ENCODE results near the gene C1orf94.

The C1orf94 gene

GRCh38 chr1:34186741-34187494 lies 10.2 kb downstream of the C1orf94 start:
- no peak for DNase-seq (ENCODE audit: low read depth)
- H3K4me3 ChIP-seq (ENCODE audit: low read length): no peak overlapping the region
- TF ChIP-seq, protein P1, sequence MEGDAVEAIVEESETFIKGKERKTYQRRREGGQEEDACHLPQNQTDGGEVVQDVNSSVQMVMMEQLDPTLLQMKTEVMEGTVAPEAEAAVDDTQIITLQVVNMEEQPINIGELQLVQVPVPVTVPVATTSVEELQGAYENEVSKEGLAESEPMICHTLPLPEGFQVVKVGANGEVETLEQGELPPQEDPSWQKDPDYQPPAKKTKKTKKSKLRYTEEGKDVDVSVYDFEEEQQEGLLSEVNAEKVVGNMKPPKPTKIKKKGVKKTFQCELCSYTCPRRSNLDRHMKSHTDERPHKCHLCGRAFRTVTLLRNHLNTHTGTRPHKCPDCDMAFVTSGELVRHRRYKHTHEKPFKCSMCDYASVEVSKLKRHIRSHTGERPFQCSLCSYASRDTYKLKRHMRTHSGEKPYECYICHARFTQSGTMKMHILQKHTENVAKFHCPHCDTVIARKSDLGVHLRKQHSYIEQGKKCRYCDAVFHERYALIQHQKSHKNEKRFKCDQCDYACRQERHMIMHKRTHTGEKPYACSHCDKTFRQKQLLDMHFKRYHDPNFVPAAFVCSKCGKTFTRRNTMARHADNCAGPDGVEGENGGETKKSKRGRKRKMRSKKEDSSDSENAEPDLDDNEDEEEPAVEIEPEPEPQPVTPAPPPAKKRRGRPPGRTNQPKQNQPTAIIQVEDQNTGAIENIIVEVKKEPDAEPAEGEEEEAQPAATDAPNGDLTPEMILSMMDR (conservative IDR thresholded peaks at IDR 0.05; ENCODE audit: low read length): no peak

DNA sequence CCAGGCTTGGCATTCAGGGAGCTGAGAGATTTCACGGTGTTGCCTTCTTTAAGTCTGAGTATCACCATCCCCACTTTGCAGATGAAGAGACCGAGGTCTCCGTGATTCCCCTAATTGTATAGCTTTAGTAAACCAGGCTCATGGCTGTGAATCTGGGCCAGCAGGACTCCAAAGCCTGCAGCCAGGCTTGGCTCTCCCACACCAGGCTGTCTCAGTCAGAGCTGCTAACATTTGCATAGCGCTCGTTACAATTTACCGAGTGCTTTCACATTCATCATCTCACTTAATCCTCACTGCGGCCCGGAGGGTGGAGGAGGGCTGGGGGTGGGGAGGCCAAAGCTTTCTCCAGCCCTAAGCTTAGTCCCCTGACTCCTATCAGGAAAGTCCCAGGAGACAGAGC lies 11.7 kb downstream of the C1orf94 start:
- TF ChIP-seq, protein P1 (conservative IDR thresholded peaks at IDR 0.05; ENCODE audit: low read length): no peak
- H3K4me3 ChIP-seq (ENCODE audit: low read length): no peak overlapping the region
- no peak for DNase-seq (ENCODE audit: low read depth)

- no peak for DNase-seq (ENCODE audit: low read depth)
- H3K4me3 ChIP-seq (ENCODE audit: low read length): no peak overlapping the region
- TF ChIP-seq, protein P1 (conservative IDR thresholded peaks at IDR 0.05; ENCODE audit: low read length): no peak
Measured at GRCh38 chr1:34188985-34189384, 12.3 kb downstream of the C1orf94 start.

DNA sequence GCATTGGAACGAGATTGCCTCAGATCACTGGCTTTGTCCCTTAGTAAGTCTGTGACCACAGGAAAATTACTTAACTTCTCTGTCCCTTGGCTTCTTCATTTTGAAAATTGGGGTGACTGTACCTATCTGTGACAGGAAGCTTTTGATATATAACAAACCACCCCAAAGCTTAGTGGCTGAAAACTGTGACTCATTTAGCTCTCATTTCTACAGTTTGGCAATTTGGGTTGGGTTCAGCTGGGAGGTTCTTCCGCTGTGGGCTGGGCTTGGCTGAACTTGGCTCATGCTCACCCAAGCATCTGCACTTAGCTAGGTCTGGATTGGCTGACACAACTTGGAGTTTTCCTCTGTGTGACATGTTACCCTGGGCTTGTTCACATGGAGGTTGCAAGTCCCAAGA lies 14.0 kb downstream of the C1orf94 start:
- TF ChIP-seq, protein P1 (conservative IDR thresholded peaks at IDR 0.05; ENCODE audit: low read length): no peak
- H3K4me3 ChIP-seq (ENCODE audit: low read length): no peak overlapping the region
- no peak for DNase-seq (ENCODE audit: low read depth)

GRCh38 chr1:34192621-34193020 lies 15.9 kb downstream of the C1orf94 start:
- no peak for DNase-seq (ENCODE audit: low read depth)
- TF ChIP-seq, protein P1 (conservative IDR thresholded peaks at IDR 0.05; ENCODE audit: low read length): no peak
- no peak overlapping the region for H3K4me3 ChIP-seq (ENCODE audit: low read length)

DNA sequence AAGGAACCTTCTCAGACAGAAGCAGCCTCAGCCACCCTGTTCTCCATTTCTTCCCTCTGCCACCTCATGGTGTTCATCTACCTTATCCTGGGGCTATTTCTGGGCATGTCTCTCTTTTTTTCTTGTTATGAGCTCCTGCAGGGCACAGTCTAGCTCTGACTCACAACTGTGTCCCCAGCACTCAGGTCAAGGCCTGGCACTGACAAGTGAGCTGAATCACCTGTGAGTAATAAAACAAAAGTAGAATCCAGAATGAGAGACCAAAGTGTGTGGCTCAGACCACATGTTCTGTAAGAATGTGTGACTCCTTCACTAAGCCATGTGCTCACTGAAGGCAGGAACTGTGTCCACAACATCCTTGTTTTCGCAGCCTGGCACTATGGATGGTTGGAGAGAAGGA lies 23.2 kb downstream of the C1orf94 start:
- TF ChIP-seq, protein P1 (conservative IDR thresholded peaks at IDR 0.05; ENCODE audit: low read length): no peak
- peak; percentile 63 for DNase-seq (ENCODE audit: low read depth)

GRCh38 chr1:34212673-34213072 lies 36.0 kb downstream of the C1orf94 start:
- TF ChIP-seq, protein P1 (conservative IDR thresholded peaks at IDR 0.05; ENCODE audit: low read length): no peak
- no peak for DNase-seq (ENCODE audit: low read depth)
- H3K4me3 ChIP-seq (ENCODE audit: low read length): no peak overlapping the region

More for the DNA sequence above, 23.2 kb downstream of the C1orf94 start:
- no peak overlapping the region for H3K4me3 ChIP-seq (ENCODE audit: low read length)
